Spinal cord (tissue), 10 donors: ENCODE measurements around the gene HNRNPA0. TPM values are rescaled to one million over a fixed set of nuclear protein-coding genes. Genes with fewer than 3 reads are reported as not detected.

Source experiments
- DNase-seq, 6 donors: peaks; one replicate each; pipeline versions ENCODE4 v3.0.0 to v3.0.0-alpha.2; 2013 to 2015; ENCODE audit warnings: low spot score in 6 of 6, low read depth in 4 of 6
- H3K27ac ChIP-seq: one replicate; pipeline ENCODE4 v1.5.1; 2013; ENCODE audit warnings: low read depth, low read length, control low read depth
- H3K27me3 ChIP-seq: one replicate; pipeline ENCODE4 v1.6.1; 2013; ENCODE audit warnings: low read length; ENCODE audit not compliant: control insufficient read depth, insufficient read depth
- H3K36me3 ChIP-seq: one replicate; pipeline ENCODE4 v1.6.1; 2013; ENCODE audit warnings: low read length; ENCODE audit not compliant: control insufficient read depth, insufficient read depth
- H3K4me1 ChIP-seq: one replicate; pipeline ENCODE4 v1.6.1; 2013; ENCODE audit warnings: low read length; ENCODE audit not compliant: control insufficient read depth, insufficient read depth
- H3K4me3 ChIP-seq: one replicate; pipeline ENCODE4 v1.5.1; 2013; ENCODE audit warnings: low read depth, low read length, control low read depth
- H3K9me3 ChIP-seq: one replicate; pipeline ENCODE4 v1.6.1; 2013; ENCODE audit warnings: low read length; ENCODE audit not compliant: control insufficient read depth, insufficient read depth
- WGBS: methylation state at CpG from one replicate; pipeline ENCODE4 v1.1.5; 2013; ENCODE audit warnings: missing lambda C conversion rate; ENCODE audit not compliant: insufficient coverage; 5-methylcytosine and 5-hydroxymethylcytosine counted together
- polyA plus RNA-seq, 2 donors: library from polyadenylated mRNA; unstranded; fragments of 120-200 nt; gene quantifications; one replicate each; pipeline ENCODE4 v1.2.1, GENCODE V29; 2013; ENCODE audit not compliant: insufficient read length in 2 of 2
- total RNA-seq, 2 donors: library from RNA; depleted of rRNA in 1 of 2; stranded (reverse); fragments of 120-200 nt in 1 of 2; fragments of >200 nt in 1 of 2; gene quantifications; one replicate each; pipeline versions ENCODE4 v1.2.3 to v1.2.4, GENCODE V29; 2013 to 2014
- donor health status: healthy.

HNRNPA0 gene
- total and polyA plus RNA-seq, 4 donors, result 15.0 to 69.4 (median 43.5) TPM

DNA sequence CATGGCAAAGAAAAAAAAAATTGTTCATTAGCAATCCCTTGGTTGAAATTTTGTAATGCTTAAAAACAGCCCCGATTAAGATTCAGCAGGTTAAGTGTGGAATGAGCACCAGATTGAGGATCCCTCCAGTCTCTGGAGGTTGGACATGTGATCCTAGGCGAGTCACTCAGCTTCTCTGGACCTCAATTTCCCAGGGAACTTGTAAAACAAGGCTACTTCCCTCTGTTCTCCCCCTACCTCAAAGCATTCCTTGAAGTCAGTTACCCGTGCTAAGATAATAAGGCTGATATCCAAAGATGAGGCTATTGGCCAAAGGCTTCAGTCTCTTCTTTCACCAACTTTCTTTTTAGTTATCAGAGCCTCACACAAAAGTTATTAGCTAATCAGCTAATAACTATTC is 21.2 kb downstream of the HNRNPA0 start:
- DNase-seq, result no peak
- H3K27me3 ChIP-seq, result no peaks in the 10 kb centered on the region
- no peaks in the 10 kb centered on the region for H3K9me3 ChIP-seq
- H3K36me3 ChIP-seq, result no peaks in the 10 kb centered on the region
- WGBS, result 88% methylated on average over 1 of the region's 3 CpGs
- H3K4me3 ChIP-seq, result no peak overlapping the region
- no peak overlapping the region for H3K27ac ChIP-seq
- peaks cover 17% of the 10 kb centered on the region for H3K4me1 ChIP-seq

DNA sequence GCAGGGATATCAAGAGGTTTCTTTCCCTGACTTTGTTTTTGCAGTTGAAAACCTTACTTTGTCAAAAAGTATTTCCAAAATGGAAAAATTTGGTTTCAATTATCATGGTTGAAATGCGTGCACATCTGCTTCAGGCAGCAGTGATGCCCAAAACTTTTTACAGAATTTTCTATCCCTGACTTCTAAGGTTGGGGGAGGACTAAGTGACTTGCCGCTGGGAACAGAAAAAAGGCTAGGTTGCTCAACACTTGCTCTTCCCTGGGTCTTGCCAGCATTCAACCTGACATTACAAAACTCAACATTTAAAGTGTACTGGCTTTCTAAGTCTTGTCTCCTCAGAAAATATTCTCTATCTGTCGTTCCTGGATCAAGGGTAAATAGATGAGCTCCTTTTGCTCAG is 23.0 kb downstream of the HNRNPA0 start:
- no peaks in the 10 kb centered on the region for H3K27me3 ChIP-seq
- WGBS, result 100% methylated on average over 1 of the region's 3 CpGs
- H3K4me3 ChIP-seq, result no peak overlapping the region
- peaks cover 17% of the 10 kb centered on the region for H3K4me1 ChIP-seq
- no peak overlapping the region for H3K27ac ChIP-seq
- DNase-seq, result no peak
- no peaks in the 10 kb centered on the region for H3K9me3 ChIP-seq
- H3K36me3 ChIP-seq, result no peaks in the 10 kb centered on the region

DNA sequence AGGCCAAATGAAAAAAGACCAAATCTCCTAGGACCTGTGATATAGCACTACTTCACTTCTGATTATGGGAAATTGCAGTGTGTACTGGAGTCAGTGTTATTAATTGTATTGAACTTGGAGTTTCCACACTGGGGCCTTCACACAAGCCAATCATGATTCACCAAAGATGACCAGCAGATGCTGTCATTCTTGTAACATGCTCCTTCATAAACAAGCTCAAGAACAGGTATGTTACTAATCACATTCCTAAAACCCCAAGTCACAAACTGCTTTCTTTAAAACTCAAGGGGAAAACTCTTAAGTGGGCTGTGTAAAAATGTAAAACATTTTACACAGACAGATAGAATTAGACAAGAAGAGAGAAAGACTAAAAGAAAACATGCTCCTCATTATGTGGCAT is 23.8 kb downstream of the HNRNPA0 start:
- Histone ChIP-seq H3K4me3 (no peak overlapping the region), H3K36me3 (no peaks in the 10 kb centered on the region), H3K27me3 (no peaks in the 10 kb centered on the region), H3K27ac (no peak overlapping the region), H3K4me1 (peaks cover 9% of the 10 kb centered on the region), H3K9me3 (no peaks in the 10 kb centered on the region)
- no peak for DNase-seq

DNA sequence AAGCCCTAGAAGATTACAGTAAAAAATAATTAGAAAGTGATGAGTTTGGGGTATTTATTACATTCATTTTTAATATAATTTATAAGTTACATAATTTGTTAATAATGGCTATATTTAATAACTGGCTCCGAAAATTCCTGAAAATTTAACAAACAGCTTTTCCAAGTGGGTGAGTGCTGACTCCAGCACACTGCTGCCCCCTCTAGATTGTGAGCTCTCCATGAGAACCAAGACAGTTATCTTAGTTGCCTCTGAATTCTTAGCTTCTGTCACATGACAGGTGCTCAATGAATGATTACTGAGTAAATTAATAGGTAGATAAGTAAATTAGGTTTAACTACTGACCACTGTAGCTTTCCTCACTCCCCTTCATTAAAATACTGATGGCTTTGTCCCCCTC is 26.1 kb downstream of the HNRNPA0 start:
- H3K27ac ChIP-seq, result no peak overlapping the region
- H3K4me1 ChIP-seq, result no peaks in the 10 kb centered on the region
- no peaks in the 10 kb centered on the region for H3K9me3 ChIP-seq
- no peak overlapping the region for H3K4me3 ChIP-seq
- no CpG with 5 or more reads among the region's 1 CpG for WGBS
- H3K27me3 ChIP-seq, result no peaks in the 10 kb centered on the region
- no peak for DNase-seq
- no peaks in the 10 kb centered on the region for H3K36me3 ChIP-seq

DNA sequence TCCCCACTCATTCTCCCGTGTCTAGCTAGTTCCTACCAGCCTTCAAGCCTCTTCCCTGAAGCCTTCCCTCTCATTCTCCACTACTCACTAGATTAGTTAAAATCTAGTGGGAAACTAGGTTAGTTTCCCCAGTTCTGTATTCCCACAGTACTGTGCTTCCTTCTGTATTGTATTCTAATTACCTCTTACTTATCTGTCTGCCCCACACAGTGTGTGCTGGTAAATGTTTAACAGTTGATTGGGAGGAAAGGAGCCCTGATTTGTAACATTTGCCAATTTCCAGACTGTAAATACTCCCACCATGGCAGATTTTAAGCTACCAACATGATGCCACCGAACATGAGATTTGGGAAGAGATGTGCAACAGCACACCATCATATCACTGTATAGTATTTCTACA is 26.5 kb downstream of the HNRNPA0 start:
- Histone ChIP-seq H3K27me3 (no peaks in the 10 kb centered on the region), H3K4me1 (no peaks in the 10 kb centered on the region), H3K4me3 (no peak overlapping the region), H3K36me3 (no peaks in the 10 kb centered on the region), H3K27ac (no peak overlapping the region), H3K9me3 (no peaks in the 10 kb centered on the region)
- WGBS, result no CpG with 5 or more reads among the region's 2 CpGs
- DNase-seq, result no peak

DNA sequence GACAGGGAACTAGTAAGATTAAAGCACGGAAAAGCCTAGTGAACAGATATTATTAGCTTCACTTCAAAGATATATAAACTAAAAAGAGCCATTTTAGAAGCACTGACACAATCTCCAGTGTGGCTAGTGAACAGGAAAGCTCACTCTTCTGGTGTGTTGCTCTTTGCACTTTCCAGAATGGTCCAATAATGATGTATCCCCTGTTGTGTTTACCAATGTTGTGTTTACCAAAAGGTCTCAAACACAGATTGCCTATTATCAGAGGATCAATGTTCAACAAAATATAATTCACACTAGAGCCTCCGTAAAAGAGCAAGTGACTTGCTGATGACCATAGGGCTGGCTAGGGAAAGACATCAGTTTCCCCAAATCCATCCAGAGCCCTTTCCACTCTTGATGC is 29.9 kb downstream of the HNRNPA0 start:
- WGBS, result 93% methylated on average over 1 of the region's 2 CpGs
- no peak for DNase-seq
- no peaks in the 10 kb centered on the region for H3K9me3 ChIP-seq

DNA sequence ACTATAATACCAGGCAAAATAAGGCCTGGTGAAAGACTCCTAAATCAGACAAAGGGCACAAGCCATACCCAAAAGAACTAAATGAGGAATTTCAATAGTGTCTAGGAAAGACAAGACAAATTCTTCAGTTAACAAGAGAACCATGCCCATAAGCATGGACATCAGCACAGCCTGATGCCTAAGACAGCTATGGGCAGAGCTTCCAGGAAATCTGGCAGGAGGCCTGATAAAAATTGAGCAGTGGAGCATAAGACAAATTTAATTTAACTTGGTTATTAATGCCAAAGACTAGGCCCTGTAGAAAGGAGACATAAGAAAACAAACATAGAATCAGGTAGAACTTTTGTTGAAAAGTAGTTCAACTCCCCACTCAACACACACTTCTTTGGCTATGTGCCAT is 35.6 kb downstream of the HNRNPA0 start:
- Histone ChIP-seq H3K4me3 (no peak overlapping the region), H3K27ac (no peak overlapping the region), H3K27me3 (no peaks in the 10 kb centered on the region), H3K36me3 (no peaks in the 10 kb centered on the region), H3K4me1 (no peaks in the 10 kb centered on the region), H3K9me3 (no peaks in the 10 kb centered on the region)
- no peak for DNase-seq

More for the DNA sequence above, 29.9 kb downstream of the HNRNPA0 start:
- Histone ChIP-seq H3K4me3 (no peak overlapping the region), H3K27ac (no peak overlapping the region), H3K27me3 (no peaks in the 10 kb centered on the region), H3K36me3 (no peaks in the 10 kb centered on the region), H3K4me1 (no peaks in the 10 kb centered on the region)

DNA sequence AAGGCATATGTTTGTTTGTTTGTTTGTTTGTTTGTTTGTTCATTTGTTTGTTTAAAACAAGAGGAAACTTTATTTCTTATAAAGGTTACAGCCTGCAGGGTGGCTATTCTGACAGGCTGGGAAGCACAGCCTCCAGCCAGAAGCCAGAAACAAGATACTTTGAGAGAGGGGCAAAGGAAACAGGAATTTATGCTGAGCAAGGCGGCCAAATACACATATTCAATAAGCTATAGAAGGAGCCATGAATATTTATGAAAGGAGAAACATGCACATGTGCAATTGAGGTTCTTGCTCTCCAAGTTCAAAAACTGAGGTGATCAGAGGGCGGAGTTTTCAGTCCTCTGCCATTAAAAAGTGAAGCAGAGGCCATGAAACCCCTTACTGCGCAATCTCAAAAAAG is 37.8 kb downstream of the HNRNPA0 start:
- no peak overlapping the region for H3K4me3 ChIP-seq
- H3K27ac ChIP-seq, result no peak overlapping the region
- no peaks in the 10 kb centered on the region for H3K4me1 ChIP-seq
- H3K36me3 ChIP-seq, result no peaks in the 10 kb centered on the region
- WGBS, result 83% methylated on average over 2 of the region's 3 CpGs
- no peaks in the 10 kb centered on the region for H3K27me3 ChIP-seq
- no peaks in the 10 kb centered on the region for H3K9me3 ChIP-seq
- DNase-seq, result no peak

DNA sequence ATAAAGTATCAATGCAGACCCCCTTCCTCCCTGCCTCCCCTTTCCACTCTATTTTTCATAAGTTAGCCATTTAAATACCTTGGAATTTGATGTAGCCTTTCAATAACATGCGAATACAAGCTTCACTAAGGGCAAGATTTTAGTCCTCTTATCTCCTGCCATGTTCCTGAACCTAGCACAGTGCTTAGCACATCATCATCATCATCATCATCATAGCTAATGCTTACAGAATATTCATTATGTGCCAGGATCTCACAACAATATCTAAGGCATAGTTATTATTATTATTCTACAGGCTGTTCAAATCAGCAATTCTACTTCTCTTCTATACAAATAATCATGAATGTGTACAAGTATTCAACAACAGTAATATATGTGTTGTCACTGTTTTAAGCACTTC is 38.7 kb downstream of the HNRNPA0 start:
- 100% methylated on average over 1 of the region's 1 CpG for WGBS
- DNase-seq, result no peak

DNA sequence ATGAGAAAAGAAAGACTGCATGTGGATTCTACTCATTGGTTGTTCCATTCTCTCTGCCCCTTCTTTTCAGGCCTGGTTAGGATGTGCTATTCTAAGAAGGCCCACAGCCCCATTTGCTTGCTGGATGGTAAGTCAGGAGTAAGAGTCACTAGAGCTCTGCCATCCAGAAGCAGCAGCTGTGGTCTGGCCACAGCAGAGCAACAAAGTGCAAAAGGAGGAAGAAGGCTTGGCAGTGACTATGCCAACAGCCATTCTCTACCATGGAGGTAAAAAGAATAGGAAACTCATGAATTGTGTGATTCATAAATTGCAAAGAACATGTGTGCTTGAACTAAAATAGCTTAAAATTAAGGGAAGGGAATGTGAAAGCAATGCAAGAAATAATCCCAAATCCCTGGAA is 39.2 kb downstream of the HNRNPA0 start:
- Histone ChIP-seq H3K36me3 (no peaks in the 10 kb centered on the region), H3K27ac (no peak overlapping the region), H3K9me3 (no peaks in the 10 kb centered on the region), H3K27me3 (no peaks in the 10 kb centered on the region), H3K4me3 (no peak overlapping the region), H3K4me1 (no peaks in the 10 kb centered on the region)
- DNase-seq, result no peak

More for the DNA sequence above, 38.7 kb downstream of the HNRNPA0 start:
- H3K27me3 ChIP-seq, result no peaks in the 10 kb centered on the region
- H3K4me3 ChIP-seq, result no peak overlapping the region
- H3K4me1 ChIP-seq, result no peaks in the 10 kb centered on the region
- no peak overlapping the region for H3K27ac ChIP-seq
- no peaks in the 10 kb centered on the region for H3K36me3 ChIP-seq
- no peaks in the 10 kb centered on the region for H3K9me3 ChIP-seq

DNA sequence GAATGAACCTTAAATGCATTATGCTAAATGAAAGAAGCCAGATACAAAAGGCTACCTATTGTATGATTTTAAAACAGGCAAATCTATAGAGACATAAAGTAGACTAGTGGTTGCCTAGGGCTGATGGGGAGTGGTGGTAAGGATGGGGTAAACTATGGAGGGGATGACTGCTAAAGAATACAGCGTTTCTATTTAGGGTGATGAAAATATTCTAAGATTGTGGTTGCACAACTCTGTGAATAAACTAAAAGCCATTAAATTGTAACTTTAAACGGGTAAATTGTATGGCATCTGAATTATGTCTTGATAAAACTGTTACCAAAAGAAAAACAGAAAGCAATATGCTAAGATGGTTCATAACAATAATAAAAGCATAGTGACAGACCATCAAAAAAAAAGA is 39.7 kb downstream of the HNRNPA0 start:
- Histone ChIP-seq H3K4me3 (no peak overlapping the region), H3K27me3 (no peaks in the 10 kb centered on the region), H3K4me1 (no peaks in the 10 kb centered on the region), H3K9me3 (no peaks in the 10 kb centered on the region), H3K36me3 (peaks cover 1% of the 10 kb centered on the region), H3K27ac (no peak overlapping the region)
- DNase-seq, result no peak
- WGBS, result no CpG with 5 or more reads among the region's 2 CpGs
